CD4-positive, alpha-beta memory T cell (primary cell): ENCODE measurements around the gene TSPAN31. TPM values are rescaled to one million over a fixed set of nuclear protein-coding genes. Genes with fewer than 3 reads are reported as not detected.

Experiments used
- CTCF ChIA-PET: fragments of 350-600 bp; sonication (Branson Sonifier 250); formaldehyde crosslinking; loops from one replicate; lab custom pipeline; 2021; ENCODE audit warnings: inconsistent platforms; ENCODE audit not compliant: partially characterized antibody; lab: Charles Lee
- POLR2A ChIA-PET: fragments of 350-600 bp; sonication (Branson Sonifier 250); formaldehyde crosslinking; loops from one replicate; lab custom pipeline; 2021; ENCODE audit not compliant: partially characterized antibody; lab: Charles Lee
- DNase-seq, 5 donors: peaks; one replicate each; pipeline versions ENCODE4 v3.0.0 to v3.0.0-alpha.2; 2020 to 2022; ENCODE audit warnings: mixed read lengths in 1 of 5
- H3K27ac ChIP-seq: one replicate; pipeline ENCODE4 v1.7.0; 2013; ENCODE audit warnings: low read depth, low read length
- H3K27me3 ChIP-seq: 2 replicates; pipeline ENCODE4 v1.7.0; 2013; ENCODE audit warnings: mild to moderate bottlenecking, low read length, moderate library complexity; ENCODE audit not compliant: insufficient read depth
- H3K36me3 ChIP-seq: 2 replicates; pipeline ENCODE4 v1.7.0; 2013; ENCODE audit warnings: mild to moderate bottlenecking, low read length, moderate library complexity; ENCODE audit not compliant: insufficient read depth
- H3K4me1 ChIP-seq: 2 replicates; pipeline ENCODE4 v1.7.0; 2013; ENCODE audit warnings: mild to moderate bottlenecking, low read length, moderate library complexity; ENCODE audit not compliant: insufficient read depth
- H3K4me3 ChIP-seq, 2 donors: one replicate each; pipeline ENCODE4 v1.7.0; 2013; ENCODE audit warnings: low read length in 2 of 2, mild to moderate bottlenecking in 1 of 2
- H3K9me3 ChIP-seq, 2 donors: one replicate each; pipeline ENCODE4 v1.7.0; 2013; ENCODE audit warnings: low read length in 2 of 2, control low read depth in 1 of 2; ENCODE audit not compliant: control insufficient read depth in 1 of 2
- H3K27ac Mint-ChIP-seq, 7 donors: one replicate each; pipeline ENCODE4 v1.8.0; 2020 to 2021; ENCODE audit warnings: mixed read lengths in 7 of 7, mild to moderate bottlenecking in 6 of 7, inconsistent platforms in 3 of 7, moderate library complexity in 3 of 7
- H3K27me3 Mint-ChIP-seq, 2 donors: one replicate each; pipeline ENCODE4 v1.8.0; 2020 to 2021; ENCODE audit warnings: mixed read lengths in 2 of 2
- H3K36me3 Mint-ChIP-seq, 2 donors: one replicate each; pipeline ENCODE4 v1.8.0; 2020 to 2021; ENCODE audit warnings: mixed read lengths in 2 of 2, inconsistent platforms in 1 of 2, mild to moderate bottlenecking in 1 of 2
- H3K4me1 Mint-ChIP-seq, 4 donors: one replicate each; pipeline ENCODE4 v1.8.0; 2020 to 2021; ENCODE audit warnings: mixed read lengths in 4 of 4, mild to moderate bottlenecking in 1 of 4
- H3K4me3 Mint-ChIP-seq, 8 donors: one replicate each; pipeline ENCODE4 v1.8.0; 2020 to 2021; ENCODE audit warnings: mixed read lengths in 8 of 8, mild to moderate bottlenecking in 7 of 8, moderate library complexity in 6 of 8, inconsistent platforms in 3 of 8
- H3K9me3 Mint-ChIP-seq, 8 donors: one replicate each; pipeline ENCODE4 v1.8.0; 2020 to 2021; ENCODE audit warnings: mixed read lengths in 8 of 8, mild to moderate bottlenecking in 5 of 8, inconsistent platforms in 3 of 8, moderate library complexity in 1 of 8
- intact Hi-C: fragments of 100-400 bp; cut with micrococcal nuclease; formaldehyde crosslinking; loops from one replicate; pipeline ENCODE4 v1.15.1; 2023
- polyA plus RNA-seq, 2 donors: library from polyadenylated mRNA; unstranded; fragments of 300-500 nt; fragmentation: Illumina TruSeq; gene quantifications; one replicate each; pipeline ENCODE4 v1.2.3, GENCODE V29; 2021
- total RNA-seq, 2 experiments: library from RNA; stranded (reverse); gene quantifications; one replicate each; pipeline ENCODE4 v1.2.3, GENCODE V29; 2021

The TSPAN31 gene
- total and polyA plus RNA-seq, 4 experiments from 2014 or later = 27.5 to 76.2 (median 34.0) TPM

DNA sequence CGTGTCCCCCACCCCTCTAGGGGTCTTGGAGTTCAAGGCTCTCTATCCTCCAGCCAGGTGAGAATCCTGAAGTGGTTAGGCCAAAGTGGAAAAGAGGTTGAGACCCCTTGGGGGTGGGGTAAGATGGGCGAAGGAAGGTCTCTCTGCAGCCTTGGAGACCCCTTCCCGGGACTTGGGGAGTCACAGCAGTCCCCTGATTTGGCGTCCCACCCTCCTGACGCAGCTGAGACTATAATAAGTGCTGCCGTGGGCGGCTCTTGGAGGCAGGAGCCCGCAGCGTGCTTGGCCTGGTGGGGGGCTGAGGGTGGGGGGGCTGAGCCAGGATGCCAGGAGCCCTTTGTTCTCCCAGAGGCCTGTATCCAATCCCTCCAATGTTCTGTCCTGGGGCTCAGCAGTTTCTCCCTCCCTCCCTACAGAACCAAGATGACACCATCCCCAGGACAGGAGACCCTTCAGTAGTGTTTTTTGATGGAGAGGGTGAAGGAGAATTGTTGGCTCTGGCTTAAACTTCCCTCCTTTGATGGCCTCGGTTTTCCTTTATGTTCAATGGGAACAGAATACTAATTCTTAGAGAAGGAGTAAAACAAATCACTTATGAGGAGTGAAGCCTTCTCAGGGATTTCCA lies 4.8 kb upstream of the TSPAN31 start:
- Histone ChIP-seq H3K4me3 (peak overlapping the region; percentile 7 to 96), H3K4me1 (peaks cover 60% of the 10 kb centered on the region), H3K36me3 (peaks cover 15% of the 10 kb centered on the region), H3K27ac (peak overlapping the region; percentile 92), H3K9me3 (no peaks in the 10 kb centered on the region), H3K27me3 (no peaks in the 10 kb centered on the region)
- Mint-ChIP-seq H3K9me3 (peaks cover 0 to 3% (median 0%) of the 10 kb centered on the region in 8 donors), H3K27ac (peak overlapping the region; percentile 88 to 99 (median 93)), H3K27me3 (no peaks in the 10 kb centered on the region), H3K4me3 (peak overlapping the region; percentile 17 to 98 (median 82)), H3K4me1 (peaks cover 29 to 64% (median 48%) of the 10 kb centered on the region in 4 donors), H3K36me3 (peaks cover 14 to 40% of the 10 kb centered on the region in 2 donors)
- intact Hi-C loops = loop anchor here (2.0 to 5.0 kb wide), 4 partner anchors 15 to 278 kb away; partner anchors contain the start of genes ARHGAP9, DDIT3 and MARCHF9
- ChIA-PET POLR2A (interaction anchor here (1.8 to 3.4 kb wide), 7 partner anchors 11 to 46 kb away, joined by 5 to 32 read pairs (median 16); partner anchors contain the start of genes CDK4 and OS9), CTCF (interaction anchor here (1.0 to 6.3 kb wide), 6 partner anchors 14 to 281 kb away, joined by 3 to 51 read pairs (median 8); partner anchors contain the start of gene MARCHF9)
- DNase-seq = no peak

DNA sequence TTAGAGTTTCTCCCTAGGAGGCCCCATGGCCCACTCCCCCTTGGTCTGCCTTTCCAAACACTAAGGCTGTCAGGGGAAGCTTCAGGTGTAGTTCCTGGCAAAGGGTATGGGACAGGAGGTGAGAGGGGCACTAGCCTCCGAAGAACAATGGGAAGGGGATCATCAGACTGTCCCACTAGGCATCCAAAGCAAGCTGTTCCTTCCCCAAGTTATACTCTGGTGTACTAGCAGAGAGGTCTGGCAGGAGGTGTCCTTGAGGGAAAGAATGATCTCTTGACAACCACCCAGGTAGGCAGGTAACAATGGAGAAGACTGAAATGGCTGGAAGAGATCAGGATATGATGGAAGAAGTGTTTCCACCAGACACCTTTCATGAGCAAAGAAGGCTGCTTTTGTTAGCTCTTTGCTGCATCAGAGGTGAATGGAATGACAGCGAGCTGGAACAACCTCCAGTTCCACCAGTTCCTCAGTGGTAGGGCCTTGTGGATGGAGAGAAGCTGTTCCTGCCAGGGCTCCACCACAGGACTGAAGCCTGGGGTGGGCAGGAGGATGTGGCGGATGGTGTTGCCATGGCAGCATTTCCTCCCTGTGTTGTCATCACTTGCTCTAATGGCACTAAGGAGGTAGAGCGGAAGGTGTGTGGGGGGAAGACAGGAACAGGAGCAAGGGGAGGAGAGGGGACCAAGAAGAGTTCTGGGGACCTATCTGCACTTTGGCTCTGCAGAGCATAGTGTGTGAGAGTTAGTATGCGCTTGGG lies 4.0 kb upstream of the TSPAN31 start:
- peak; percentile 87 to 94 (median 89) for DNase-seq
- H3K4me1 Mint-ChIP-seq = peaks cover 31 to 69% (median 51%) of the 10 kb centered on the region in 4 donors
- H3K27ac ChIP-seq = peak overlapping the region; percentile 92
- intact Hi-C loops = loop anchor here (1.0 to 5.0 kb wide), 5 partner anchors 14 to 279 kb away; partner anchors contain the start of genes ARHGAP9, DDIT3 and MARCHF9
- no peaks in the 10 kb centered on the region for H3K9me3 ChIP-seq
- peak overlapping the region; percentile 88 to 99 (median 97) for H3K27ac Mint-ChIP-seq
- ChIA-PET CTCF (interaction anchor here (0.7 to 6.3 kb wide), 21 partner anchors 8 to 282 kb away, joined by 3 to 51 read pairs (median 5); partner anchors contain the start of genes B4GALNT1, CDK4, MARCHF9 and OS9), POLR2A (interaction anchor here (0.6 to 3.4 kb wide), 28 partner anchors 9 to 1094 kb away, joined by 3 to 34 read pairs (median 5); partner anchors contain the start of genes ARHGAP9, B4GALNT1, CDK4 and CYP27B1)
- H3K36me3 Mint-ChIP-seq = peaks cover 12 to 35% of the 10 kb centered on the region in 2 donors
- no peaks in the 10 kb centered on the region for H3K27me3 Mint-ChIP-seq
- peak overlapping the region; percentile 87 to 98 (median 94) for H3K4me3 Mint-ChIP-seq
- peaks cover 0 to 3% (median 0%) of the 10 kb centered on the region in 8 donors for H3K9me3 Mint-ChIP-seq
- H3K4me1 ChIP-seq = peaks cover 67% of the 10 kb centered on the region
- H3K36me3 ChIP-seq = peaks cover 10% of the 10 kb centered on the region
- H3K4me3 ChIP-seq = peak overlapping the region; percentile 7 to 96
- H3K27me3 ChIP-seq = no peaks in the 10 kb centered on the region

GRCh38 chr12:57741413-57741789 lies 3.4 kb upstream of the TSPAN31 start:
- Histone ChIP-seq H3K27ac (peak overlapping the region; percentile 92), H3K9me3 (no peaks in the 10 kb centered on the region), H3K27me3 (no peaks in the 10 kb centered on the region), H3K4me1 (peaks cover 71% of the 10 kb centered on the region), H3K4me3 (peak overlapping the region; percentile 7 to 96), H3K36me3 (peaks cover 7% of the 10 kb centered on the region)
- Mint-ChIP-seq H3K4me1 (peaks cover 36 to 72% (median 55%) of the 10 kb centered on the region in 4 donors), H3K4me3 (peak overlapping the region; percentile 87 to 98 (median 94)), H3K36me3 (peaks cover 10 to 37% of the 10 kb centered on the region in 2 donors), H3K9me3 (peaks cover 0 to 2% (median 0%) of the 10 kb centered on the region in 8 donors), H3K27me3 (no peaks in the 10 kb centered on the region), H3K27ac (peak overlapping the region; percentile 88 to 99 (median 97))
- no peak for DNase-seq
- CTCF ChIA-PET = interaction anchor here (0.7 to 6.3 kb wide), 21 partner anchors 9 to 283 kb away, joined by 3 to 51 read pairs (median 5); partner anchors contain the start of genes B4GALNT1, CDK4, MARCHF9 and OS9
- POLR2A ChIA-PET = interaction anchor here (0.9 to 3.4 kb wide), 27 partner anchors 9 to 1095 kb away, joined by 3 to 34 read pairs (median 5); partner anchors contain the start of genes ARHGAP9, B4GALNT1, CDK4 and CYP27B1
- intact Hi-C loops = loop anchor here (1.0 to 5.0 kb wide), 5 partner anchors 13 to 279 kb away; partner anchors contain the start of genes ARHGAP9, DDIT3 and MARCHF9

DNA sequence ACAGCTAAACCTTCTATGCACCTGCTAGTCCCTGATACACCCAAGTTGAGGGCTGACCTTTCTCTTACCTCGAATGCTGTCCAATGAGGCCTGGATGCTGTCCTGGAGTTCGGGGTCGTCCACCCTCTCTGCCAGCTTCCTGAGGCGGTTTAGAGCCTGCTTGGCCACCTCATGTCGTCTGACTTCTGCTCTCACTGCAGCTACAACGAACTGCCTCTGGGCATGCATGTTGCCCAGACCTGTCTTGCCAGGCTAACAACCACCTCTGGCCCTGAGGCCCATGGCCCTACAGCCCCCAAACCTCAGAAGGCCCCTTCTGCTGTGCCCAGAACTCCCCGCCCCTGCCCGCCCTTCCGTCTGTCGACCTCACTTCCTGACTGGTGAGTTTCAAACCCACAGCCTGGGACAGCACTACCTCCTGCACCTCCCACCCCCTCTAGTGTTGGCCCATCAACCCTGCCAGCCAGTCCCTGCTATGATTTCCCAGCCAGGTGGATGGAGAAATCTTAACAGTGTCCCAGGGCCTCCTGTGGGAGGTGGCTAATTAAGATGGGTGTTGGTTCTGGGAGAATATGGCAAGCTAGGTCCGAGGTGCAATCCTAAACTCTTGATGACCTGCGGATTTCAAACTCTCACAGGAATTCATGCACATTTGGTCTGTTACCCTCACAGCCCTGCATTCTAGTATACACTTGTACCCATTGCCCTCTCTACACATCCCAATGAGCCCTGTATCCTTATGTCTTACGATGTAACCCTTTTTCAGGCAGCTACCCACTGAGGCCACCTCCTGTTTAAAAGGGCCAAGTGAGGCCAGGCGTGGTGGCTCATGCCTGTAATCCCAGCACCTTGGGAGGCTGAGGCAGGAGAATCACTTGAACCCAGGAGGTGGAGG lies 2.7 kb upstream of the TSPAN31 start:
- no peaks in the 10 kb centered on the region for H3K27me3 Mint-ChIP-seq
- Histone ChIP-seq H3K9me3 (no peaks in the 10 kb centered on the region), H3K27ac (peak overlapping the region; percentile 92), H3K36me3 (peaks cover 6% of the 10 kb centered on the region), H3K27me3 (no peaks in the 10 kb centered on the region), H3K4me1 (peaks cover 64% of the 10 kb centered on the region), H3K4me3 (peak overlapping the region; percentile 7 to 96)
- H3K36me3 Mint-ChIP-seq = peaks cover 8 to 37% of the 10 kb centered on the region in 2 donors
- POLR2A ChIA-PET = interaction anchor here (0.9 to 3.4 kb wide), 25 partner anchors 8 to 1096 kb away, joined by 3 to 34 read pairs (median 5); partner anchors contain the start of genes ARHGAP9, B4GALNT1, CDK4 and CYP27B1
- intact Hi-C loops = loop anchor here (1.0 to 5.0 kb wide), 8 partner anchors 13 to 280 kb away; partner anchors contain the start of genes ARHGAP9, B4GALNT1, DDIT3 and MARCHF9
- H3K27ac Mint-ChIP-seq = peak overlapping the region; percentile 88 to 99 (median 97)
- CTCF ChIA-PET = interaction anchor here (0.6 to 6.3 kb wide), 22 partner anchors 8 to 284 kb away, joined by 3 to 51 read pairs (median 5); partner anchors contain the start of genes B4GALNT1, CDK4, MARCHF9 and OS9
- DNase-seq = peak; percentile 77 to 88 (median 83)
- peaks cover 0 to 2% (median 0%) of the 10 kb centered on the region in 8 donors for H3K9me3 Mint-ChIP-seq
- peak overlapping the region; percentile 87 to 98 (median 94) for H3K4me3 Mint-ChIP-seq
- H3K4me1 Mint-ChIP-seq = peaks cover 33 to 69% (median 50%) of the 10 kb centered on the region in 4 donors

DNA sequence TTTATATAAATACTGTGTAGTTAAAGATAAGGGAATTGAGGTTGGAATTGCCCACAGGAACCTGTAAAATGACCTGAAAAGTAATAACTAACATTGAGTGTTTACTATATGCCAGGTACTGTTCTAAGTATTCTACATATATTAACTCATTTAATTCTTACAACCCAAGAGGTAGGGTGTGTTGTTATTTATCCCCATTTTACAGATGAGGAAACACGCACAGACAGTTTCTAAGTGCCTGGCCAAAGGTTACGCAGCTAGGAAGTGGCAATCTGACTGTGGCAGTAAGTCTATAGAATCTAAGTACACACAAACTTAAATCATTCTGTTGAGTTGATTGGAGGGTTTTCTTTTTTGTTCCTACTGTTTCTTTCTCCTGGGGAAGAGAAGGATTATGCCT lies 1.1 kb upstream of the TSPAN31 start:
- Mint-ChIP-seq H3K27me3 (no peaks in the 10 kb centered on the region), H3K9me3 (peaks cover 0 to 2% (median 0%) of the 10 kb centered on the region in 8 donors), H3K27ac (peak overlapping the region; percentile 88 to 99 (median 97)), H3K4me1 (peaks cover 33 to 69% (median 51%) of the 10 kb centered on the region in 4 donors), H3K4me3 (peak overlapping the region in 7 of 8 donors; percentile 86 to 97 (median 94)), H3K36me3 (peaks cover 16 to 44% of the 10 kb centered on the region in 2 donors)
- intact Hi-C loops = loop anchor here (1.0 to 5.0 kb wide), 3 partner anchors 9 to 281 kb away; partner anchors contain the start of genes ARHGAP9 and CDK4
- Histone ChIP-seq H3K27ac (peak overlapping the region; percentile 93), H3K4me3 (no peak overlapping the region), H3K36me3 (peaks cover 17% of the 10 kb centered on the region), H3K9me3 (no peaks in the 10 kb centered on the region), H3K27me3 (no peaks in the 10 kb centered on the region), H3K4me1 (peaks cover 61% of the 10 kb centered on the region)
- POLR2A ChIA-PET = interaction anchor here (0.7 to 2.3 kb wide), 11 partner anchors 8 to 267 kb away, joined by 3 to 17 read pairs (median 5); partner anchors contain the start of genes CDK4, EEF1AKMT3, MBD6 and METTL1
- CTCF ChIA-PET = interaction anchor here (1.1 to 6.3 kb wide), 4 partner anchors 10 to 159 kb away, joined by 3 to 51 read pairs (median 8); partner anchors contain the start of gene MARCHF9
- no peak for DNase-seq
